Measurements from ENCODE around the gene WIZ. TPM values are rescaled to one million over a fixed set of nuclear protein-coding genes. Genes with fewer than 3 reads are reported as not detected.

WIZ gene
- total RNA-seq, 1 donor: 12.7 TPM

DNA sequence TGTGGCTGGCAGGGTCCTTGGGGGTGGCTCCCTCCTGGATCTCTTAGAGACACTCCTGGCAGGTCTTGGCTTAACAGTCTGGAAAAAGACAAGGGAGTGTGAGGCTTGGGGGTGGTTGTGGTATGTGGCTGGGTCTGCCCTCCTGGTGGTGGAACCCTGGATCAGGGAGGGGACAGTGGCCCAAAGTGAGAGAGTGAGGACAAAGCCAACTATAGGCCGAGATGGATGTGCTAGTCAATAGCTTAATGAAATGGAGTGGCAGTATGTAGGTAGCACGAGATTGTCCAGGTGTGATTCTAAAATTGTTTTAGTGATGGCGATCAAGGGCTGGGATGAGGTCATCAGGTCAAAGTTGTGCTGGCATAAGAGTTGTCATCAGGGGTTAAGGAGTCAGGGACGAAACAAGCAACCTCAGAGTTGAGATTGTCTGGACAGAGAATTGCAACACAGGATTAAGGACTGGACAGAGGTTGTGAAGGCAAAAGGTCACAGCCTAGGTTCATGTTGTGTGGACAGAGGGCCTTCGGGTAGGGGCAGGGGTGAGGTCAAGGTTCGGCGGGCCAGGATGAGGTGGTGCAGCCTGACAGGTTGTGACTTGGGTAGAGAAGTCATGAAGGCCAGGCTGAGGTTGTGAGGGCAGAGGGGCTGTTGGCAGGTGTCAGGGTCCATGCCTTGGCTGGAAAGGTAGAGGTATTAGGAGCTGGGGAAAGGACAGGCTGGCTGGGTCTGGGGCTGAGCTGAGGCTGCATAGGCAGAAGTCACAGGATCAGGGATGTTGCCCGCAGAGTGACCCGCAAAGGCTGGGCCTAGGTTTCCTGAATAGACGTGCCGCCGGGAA is 19.1 kb upstream of the WIZ start:
- DNase-seq (ENCODE audit: low read depth in 2 of 3, low spot score in 2 of 3): no peak

DNA sequence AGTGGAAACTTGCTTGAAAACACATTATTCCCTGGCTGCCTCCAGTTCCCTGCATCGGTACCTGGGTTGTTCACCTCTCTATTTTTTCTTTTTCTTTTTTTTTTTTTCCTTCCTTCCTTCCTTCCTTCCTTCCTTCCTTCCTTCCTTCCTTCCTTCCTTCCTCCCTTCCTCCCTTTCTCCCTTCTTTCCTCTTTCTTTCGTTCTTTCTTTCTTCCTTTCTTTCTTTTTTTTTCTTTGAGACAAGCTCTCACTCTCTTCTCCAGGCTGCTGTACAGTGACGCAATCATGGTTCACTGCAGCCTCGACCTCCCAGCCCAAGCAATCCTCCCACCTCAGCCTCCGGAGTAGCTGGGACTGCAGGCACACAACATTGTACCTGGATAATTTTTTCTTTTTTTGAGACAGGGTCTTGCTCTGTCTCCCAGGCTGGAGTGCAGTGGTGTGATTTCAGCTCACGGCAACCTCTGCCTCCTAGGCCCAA is 18.0 kb upstream of the WIZ start:
- no peak for DNase-seq (ENCODE audit: low read depth in 2 of 3, low spot score in 2 of 3)

DNA sequence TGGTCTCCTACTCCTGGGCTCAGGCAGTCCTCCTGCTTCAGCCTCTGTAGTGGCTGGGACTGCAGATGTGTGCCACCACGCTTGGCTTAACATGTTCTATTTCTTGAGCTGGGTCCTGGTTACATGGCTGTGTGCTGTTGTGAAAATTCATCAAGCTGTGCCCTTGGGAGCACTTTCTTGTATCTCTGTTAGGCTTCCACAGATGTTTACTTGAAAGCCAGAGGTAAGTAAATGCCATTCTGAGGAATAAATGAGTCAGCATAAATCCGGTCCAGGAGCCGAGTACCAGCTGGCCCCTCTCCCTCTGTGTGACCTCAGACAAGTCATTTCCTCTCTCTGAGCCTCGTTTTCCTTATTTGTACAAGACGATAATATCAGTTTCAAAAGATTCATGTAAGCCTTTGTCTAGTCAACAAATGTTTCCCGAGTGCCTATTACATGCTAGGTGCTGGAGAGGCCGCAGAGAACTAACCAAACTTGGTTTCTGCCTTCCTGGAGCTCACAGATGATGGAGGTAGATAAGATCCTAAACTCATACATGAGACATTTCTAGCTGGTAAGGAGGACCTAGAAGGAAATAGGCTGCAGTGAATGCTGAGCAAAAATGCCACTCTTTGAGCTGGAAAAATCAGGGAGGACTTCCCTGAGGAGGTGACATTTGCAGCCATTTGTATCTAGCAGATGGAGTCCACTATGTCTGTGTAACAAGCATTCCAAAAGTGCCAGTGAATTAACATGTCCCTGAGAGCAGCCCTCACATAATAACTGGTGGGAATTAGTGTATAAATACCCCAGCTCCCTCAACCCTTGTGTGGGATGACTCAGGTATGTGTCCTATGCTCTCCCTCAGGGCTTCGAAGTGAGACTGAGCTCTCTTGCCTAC is 17.3 kb upstream of the WIZ start:
- peak in 2 of 3 donors; percentile 90 to 96 for DNase-seq (ENCODE audit: low read depth in 2 of 3, low spot score in 2 of 3)

DNA sequence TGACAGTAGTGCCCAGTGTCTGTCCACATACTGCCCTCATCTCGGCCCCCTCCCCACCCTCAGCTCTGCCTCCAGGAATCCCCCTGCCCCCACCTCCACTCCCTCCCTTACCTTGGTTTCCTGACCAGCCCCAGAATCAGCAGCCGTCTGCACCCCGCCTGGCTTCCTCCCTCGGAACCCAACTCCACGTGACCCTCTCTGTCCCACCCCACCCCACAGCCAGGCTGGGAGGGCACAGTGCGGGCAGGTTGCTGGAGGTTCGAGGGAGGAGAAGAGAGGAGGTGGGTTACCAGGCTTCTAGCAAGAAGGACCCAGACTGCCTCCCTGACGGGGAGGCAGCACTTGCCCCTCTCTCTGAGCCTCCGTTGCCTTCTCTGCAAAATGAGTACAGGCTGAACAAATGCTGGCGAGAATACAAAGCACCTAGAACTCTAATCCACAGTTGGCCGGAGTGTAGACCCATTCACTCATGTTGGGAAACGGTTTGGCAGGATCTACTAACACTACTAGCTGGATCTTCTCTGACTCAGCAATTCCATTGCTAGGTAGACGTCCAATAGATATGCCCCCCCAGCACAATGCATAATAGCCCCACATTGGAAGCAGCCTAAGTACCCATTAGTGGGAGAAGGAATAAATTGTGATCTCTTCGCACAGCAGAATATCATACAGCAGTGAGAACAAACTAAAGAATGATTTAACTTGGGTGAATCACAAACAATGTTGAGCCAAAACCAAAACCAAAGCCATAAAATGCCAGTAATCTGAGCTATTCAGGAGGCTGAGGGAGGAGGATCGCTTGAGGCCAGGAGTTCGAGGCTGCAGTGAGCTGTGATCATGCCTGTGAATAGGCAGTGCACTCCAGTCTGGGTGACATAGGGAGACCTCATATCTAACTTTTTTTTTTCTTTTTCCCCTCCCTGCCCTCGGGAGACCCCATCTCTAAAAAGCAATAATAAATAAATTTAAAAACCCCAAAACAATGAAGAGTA is 14.9 kb upstream of the WIZ start, which contains the start of gene RASAL3:
Gene RASAL3, minus strand, starts transcription at position 151 of the 992 bp plus-strand sequence. CDS start 186 bp downstream, outside the sequence.
- peak in 2 of 3 donors; percentile 71 to 78 for DNase-seq (ENCODE audit: low read depth in 2 of 3, low spot score in 2 of 3)

DNA sequence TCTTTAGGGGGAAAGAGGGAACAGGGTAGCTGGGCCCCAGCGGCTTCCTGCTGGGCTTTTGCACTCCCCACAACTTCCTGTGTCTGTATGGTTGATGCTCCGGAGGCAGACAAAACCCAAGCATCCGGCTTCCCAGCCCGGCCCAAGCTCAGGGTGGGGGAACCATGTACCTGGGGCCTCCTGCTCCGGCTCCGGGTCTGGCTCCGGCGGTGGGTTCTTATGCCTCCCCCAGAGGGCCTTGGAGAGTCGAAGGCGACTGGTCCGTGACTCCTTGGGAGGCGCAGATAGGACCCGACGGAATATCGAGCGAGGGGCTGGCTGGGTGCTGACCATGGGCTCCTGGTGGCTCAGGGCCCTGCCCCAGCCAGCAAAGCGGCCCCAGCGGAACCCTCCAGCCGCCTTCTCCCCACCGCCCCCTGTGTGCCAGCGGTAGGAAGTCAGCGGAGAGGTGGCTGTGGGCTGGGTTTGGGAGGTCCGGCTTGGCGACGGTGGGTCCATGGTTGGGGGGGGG is 14.2 kb upstream of the WIZ start:
- peak; percentile 57 to 86 (median 81) for DNase-seq (ENCODE audit: low read depth in 2 of 3, low spot score in 2 of 3)

DNA sequence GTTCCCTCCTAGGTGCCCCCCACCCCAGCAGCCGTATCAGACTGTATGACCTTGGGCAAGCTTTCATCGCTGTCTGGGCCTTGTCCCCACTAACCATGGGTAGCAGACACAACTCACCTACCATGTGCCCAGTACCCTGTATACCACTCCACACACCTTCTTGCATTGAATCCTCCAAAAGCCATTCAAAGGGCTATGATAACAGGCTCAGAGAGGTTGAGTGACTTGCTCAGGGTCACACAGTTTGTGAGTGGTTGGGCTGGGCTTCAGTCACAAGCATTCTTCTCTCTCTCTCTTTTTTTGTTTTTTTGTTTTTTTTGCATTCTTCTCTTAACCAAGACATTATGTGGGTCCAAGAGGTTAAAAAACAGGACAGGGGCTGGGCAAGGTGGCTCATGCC is 11.9 kb upstream of the WIZ start:
- no peak for DNase-seq (ENCODE audit: low read depth in 2 of 3, low spot score in 2 of 3)

DNA sequence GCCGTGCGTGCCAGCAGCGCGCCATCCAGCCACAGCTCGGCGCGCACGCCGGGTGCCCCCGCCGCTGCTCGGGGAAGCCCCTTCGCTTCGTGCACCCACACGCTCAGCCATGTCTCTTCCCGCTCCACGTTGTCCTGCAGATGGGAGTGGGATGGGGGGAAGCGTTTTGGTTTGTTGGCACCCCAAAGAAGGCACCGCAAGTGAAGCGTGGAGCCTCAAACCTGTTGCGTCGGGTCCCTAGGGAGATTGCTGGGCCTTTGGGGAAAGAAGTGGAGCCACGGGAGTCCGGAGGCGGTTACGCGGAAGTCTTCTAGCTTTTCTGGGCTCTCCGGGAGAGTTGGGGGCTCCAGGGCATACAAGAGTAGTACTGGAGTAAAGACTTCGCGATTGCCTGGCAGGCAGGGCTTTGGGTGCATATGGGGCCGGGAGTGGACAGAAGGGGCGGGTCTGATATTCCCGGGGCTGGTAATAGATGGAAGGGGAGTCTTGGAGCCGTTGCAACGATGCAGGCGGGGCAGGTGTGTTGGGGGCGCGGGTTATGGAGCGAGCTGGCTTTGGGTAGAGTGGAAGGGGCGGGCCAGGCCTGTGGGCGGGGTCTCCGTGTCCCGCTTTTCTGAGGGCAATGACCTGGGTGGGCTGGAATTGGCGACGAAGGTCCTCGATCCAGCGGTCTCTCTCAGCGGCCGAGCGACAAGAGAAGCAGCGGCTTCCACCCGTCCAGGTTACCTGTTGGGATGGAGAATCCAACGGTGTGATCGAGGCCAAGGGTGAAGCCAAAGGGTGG is 8.1 kb upstream of the WIZ start:
- no peak for DNase-seq (ENCODE audit: low read depth in 2 of 3, low spot score in 2 of 3)

DNA sequence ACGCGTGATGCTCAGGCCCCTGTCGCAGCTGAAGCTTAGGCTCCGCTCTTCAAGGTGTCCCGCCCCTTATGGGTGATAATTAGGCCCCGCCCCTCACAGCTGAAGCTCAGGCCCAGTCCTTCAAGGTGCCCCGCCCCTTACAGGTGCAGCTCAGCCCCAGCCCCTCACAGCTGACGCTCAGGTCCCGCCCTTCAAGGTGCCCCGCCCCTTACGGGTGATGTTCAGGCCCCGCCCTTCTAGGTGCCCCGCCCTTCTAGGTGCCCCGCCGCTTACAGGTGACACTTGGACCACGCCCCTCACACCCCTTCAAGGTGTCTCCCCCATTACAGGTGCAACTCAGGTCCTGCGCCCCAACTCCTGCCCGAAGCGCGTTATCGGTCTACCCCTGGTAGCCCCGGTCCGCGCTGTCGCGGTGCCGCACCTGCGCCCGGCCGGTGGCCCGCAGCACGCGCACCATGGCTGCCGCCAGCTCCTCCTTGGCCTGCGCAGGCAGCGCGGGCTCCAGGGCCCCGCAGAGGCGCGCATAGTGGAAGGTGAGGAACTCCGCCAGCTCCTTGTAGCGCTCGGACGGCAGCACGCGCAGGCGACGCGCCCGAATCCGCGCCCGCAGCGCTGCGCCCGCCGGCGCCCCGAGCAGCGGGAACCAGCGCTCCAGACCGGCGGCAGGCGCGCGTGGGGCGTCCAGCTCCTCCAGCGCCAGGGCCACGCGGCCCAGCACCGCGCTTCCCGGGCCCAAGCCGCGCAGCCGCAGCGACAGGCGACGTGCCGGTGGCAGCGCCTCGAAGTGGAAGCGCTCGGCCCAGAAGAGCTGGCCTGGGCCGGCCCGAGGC is 7.3 kb upstream of the WIZ start:
- DNase-seq (ENCODE audit: low read depth in 2 of 3, low spot score in 2 of 3): no peak

DNA sequence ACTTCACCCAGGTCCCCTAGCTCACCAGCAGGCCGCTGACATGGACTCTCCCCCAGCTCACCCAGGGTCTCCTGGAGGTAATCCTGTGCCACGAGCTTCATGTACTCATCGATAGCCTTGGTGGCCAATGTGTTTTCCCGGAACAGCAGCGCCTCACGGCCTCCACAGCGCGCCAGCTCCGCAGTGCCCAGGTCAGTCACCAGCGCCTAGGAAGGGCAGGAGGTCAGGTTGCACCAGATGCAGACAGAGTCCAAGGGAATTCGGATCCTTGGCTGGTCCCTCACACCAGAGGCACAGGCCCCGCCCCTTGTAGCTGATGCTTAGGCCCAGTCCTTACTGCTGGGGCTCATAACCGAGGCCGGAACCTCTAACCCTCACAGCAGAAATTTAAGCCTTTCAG is 6.7 kb upstream of the WIZ start:
- no peak for DNase-seq (ENCODE audit: low read depth in 2 of 3, low spot score in 2 of 3)

DNA sequence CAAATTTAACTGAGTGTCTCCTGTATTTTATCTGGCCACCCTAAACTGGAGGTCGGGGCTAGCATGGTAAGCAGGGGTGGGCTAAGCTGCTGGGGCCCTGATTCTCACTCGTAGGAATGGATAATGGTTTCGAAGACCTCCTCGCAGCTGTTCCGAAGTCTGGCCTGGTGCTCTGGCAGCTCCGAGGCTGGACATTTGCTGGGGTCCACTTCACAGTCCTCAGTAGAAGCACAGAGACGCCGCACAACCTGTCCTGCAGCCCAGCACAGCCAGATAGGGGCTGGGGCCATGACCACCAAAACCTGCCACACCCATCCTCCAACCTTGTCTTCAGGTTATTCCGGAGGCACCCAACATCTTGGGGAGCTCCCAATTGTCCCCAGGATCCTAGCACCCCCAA is 6.2 kb upstream of the WIZ start:
- no peak for DNase-seq (ENCODE audit: low read depth in 2 of 3, low spot score in 2 of 3)

DNA sequence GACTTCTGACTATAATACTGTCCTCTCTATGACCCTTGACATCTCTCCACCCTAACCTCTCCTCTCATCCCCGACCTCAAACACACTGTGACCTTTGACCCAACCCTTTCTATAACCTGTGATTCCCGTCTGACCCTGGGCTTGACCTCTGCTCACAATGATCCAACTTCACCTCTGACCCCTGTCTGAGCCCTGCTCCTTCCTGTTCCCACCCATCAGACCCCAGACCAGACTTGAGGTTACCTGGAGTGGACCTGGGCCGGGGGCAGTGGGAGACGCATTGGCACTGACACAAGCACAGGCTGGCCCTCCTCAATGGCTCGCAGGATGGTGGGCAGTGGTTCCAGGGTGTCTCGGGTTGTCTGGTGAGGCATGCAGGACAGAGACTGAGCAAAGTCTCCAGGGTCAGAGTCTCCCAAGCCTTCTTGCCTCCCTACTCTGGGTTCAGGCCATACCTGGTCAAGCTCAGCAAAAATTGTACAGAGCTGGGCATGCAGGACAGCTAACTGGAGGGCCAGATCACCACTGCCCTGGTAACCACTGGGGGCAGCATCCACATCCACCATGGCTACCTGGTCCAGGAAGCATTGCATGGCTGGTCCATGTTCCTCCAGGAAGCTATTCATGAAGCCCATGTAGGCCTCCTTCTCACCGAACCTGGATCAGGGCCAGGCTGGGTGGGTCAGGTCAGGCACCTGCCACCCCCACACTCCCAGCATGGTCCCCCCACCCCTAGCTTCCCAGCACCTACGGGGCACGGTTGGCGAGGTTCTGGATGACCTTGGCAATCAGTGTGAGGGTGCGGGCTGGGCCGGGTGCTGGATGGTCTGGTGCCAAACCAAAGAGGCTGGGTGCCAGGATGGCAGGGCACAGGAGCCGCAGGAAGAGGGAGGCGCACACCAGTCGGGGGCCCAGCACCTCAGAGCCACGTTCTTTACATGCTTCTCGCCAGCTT is 4.4 kb upstream of the WIZ start:
- DNase-seq (ENCODE audit: low read depth in 2 of 3, low spot score in 2 of 3): no peak

DNA sequence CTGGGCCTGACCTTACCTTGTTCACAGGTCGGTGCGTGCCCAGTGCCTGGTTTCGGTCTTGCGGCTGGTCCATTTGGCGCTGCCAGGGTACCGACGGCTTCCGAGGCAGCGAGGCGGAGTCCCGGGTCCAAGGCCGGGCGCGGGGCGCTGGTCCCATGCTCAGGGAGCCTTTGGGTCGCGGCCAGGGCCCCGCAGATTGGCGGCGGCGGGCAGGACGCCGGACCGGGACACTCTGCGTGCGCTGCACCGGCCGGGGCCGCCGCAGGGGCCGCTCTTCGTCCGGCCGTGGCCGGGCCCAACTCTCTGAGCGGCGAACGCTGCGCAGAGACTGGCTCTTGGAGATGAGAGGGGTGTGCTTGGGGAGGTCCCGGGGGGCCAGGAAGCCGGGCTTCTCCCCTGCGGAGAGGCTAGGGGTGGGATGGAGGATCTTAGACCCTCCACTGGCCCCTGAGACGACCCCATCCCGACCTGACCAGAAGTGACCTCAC is 3.4 kb upstream of the WIZ start:
- DNase-seq (ENCODE audit: low read depth in 2 of 3, low spot score in 2 of 3): no peak

DNA sequence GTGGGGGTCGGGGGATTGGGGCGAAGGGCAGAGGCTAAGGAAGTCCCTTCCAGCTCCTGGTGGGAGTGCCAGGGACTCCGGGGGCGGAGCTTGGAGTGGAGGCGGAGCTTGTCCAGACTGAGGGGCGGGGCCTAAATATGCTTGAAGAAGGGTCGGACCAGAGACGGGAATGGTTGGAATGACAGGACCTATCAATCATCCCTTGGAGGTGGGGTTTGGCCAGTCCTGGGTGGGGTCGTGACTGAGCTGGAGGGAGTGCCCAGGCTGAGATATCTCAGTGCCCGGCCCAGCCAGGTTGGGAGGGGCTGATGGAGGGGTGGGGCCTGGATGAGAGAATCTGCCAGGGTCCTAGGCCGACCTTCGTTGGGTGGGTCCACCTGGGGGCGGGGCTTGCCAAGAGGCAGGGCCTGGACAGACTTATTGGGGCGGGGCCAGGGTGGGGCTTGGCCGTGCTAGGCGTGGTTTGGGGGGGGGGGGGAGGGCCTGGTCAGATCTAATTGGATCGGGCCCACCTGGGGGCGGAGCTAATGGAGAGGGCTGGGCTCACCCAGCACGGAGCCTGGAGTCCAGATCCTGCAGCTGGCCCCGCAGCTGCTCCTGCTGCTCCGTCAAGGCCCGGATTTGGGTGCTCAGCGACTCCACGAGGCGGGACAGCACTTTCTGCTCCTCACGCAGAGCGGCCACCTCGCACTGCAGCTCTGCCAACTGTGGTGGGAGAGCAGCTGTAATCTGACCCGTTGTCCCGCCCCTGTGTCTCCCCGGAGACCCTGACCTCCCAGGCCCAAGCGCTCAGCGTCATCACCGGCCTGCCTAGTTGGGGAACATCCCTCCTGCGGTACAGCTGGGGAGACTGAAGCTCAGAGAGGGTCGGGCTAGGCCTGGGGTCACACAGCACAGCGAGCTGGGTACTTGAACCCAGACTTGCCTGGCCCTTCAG is 2.6 kb upstream of the WIZ start:
- peak in 1 of 3 donors; percentile 44 for DNase-seq (ENCODE audit: low read depth in 2 of 3, low spot score in 2 of 3)

DNA sequence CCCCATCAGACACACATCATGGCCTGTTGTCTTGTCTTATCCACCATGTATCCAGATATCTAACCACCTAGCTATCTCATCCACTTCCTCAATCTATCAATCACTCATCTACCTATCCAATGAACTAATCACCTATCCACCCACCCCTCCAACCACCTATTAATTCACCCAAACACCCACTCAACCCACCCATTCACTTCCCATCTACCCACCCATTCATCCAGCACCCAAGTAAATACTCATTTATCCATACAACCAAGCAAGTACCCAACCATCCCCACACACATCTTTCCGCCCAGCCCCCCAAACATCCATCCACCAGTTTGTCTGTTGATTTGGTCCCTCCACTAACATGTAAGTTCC is 753 bp upstream of the WIZ start:
- no peak for DNase-seq (ENCODE audit: low read depth in 2 of 3, low spot score in 2 of 3)

DNA sequence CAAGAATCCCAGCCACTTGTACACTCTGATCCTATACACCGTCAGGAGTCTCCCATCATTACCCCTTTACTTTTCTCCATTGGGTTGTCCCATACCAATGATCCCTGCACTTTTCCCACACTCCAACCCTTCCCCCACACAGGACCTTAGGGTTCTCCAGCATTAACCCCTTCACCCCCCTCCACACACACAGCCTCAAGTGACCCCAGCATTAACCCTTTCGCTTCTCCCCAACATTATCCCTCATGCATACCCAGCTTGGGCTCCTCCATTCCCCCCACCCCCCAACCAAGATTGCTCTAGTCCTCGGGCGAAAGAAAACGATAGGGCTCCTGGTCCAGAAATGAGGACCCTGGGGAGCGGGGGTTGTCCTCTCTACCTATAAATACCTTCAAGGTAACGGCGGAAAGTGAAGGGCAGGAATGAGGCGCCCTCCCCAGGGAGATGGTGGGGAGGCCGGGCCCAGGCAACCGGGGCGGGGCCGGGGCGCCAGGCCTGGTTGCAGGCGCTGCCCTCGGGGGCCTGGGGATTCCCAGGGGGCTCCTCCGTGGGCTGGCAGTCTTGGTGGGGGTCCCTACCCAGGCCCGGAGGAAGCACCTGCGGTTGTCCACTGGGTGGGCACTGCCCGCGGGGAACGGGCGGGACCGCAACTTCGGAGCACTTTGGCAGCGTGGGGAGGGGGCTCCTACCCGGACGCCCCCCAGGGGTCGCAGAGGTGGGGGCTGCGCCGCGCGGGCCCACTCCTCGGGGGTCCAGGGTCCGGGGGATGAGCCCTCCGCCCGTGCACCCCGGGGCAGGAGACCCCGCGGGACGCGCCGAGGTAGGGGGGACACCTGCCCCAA is 757 bp downstream of the WIZ start:
- DNase-seq (ENCODE audit: low read depth in 2 of 3, low spot score in 2 of 3): no peak
